H9 (cell line): ENCODE results near the gene ZNF764. TPM values are rescaled to one million over a fixed set of nuclear protein-coding genes. Genes with fewer than 3 reads are reported as not detected.

Experiments
- DNase-seq: peaks from one replicate; pipeline ENCODE4 v3.0.0-alpha.2; 2017
- H2AFZ ChIP-seq: one replicate; pipeline ENCODE4 v1.6.1; 2013; ENCODE audit warnings: mild to moderate bottlenecking, low read length, control low read depth, moderate library complexity
- H2AK5ac ChIP-seq: 2 replicates; pipeline ENCODE4 v1.6.1; 2013; ENCODE audit warnings: low read length, control low read depth, mixed read lengths; ENCODE audit not compliant: insufficient read length
- H2BK120ac ChIP-seq: one replicate; pipeline ENCODE4 v1.6.1; 2013; ENCODE audit warnings: low read depth, mild to moderate bottlenecking, low read length, control low read depth, inconsistent platforms; ENCODE audit not compliant: poor library complexity, severe bottlenecking
- H2BK12ac ChIP-seq: 2 replicates; pipeline ENCODE4 v1.6.1; 2013; ENCODE audit warnings: low read length, control low read depth, mixed read lengths, low read depth; ENCODE audit not compliant: insufficient read length
- H2BK15ac ChIP-seq: 2 replicates; pipeline ENCODE4 v1.6.1; 2013; ENCODE audit warnings: low read depth, low read length, control low read depth
- H2BK20ac ChIP-seq: one replicate; pipeline ENCODE4 v1.6.1; 2013; ENCODE audit warnings: low read depth, mild to moderate bottlenecking, low read length, control low read depth, inconsistent platforms; ENCODE audit not compliant: poor library complexity, severe bottlenecking
- H2BK5ac ChIP-seq: 2 replicates; pipeline ENCODE4 v1.6.1; 2013; ENCODE audit warnings: low read length, control low read depth, mixed read lengths; ENCODE audit not compliant: insufficient read length
- H3K14ac ChIP-seq: 2 replicates; pipeline ENCODE4 v1.6.1; 2013; ENCODE audit warnings: low read length, control low read depth; ENCODE audit not compliant: insufficient read depth
- H3K18ac ChIP-seq: 2 replicates; pipeline ENCODE4 v1.6.1; 2013; ENCODE audit warnings: low read depth, mild to moderate bottlenecking, mixed read lengths, low read length, control low read depth; ENCODE audit not compliant: insufficient read length
- H3K23ac ChIP-seq: 2 replicates; pipeline ENCODE4 v1.6.1; 2013; ENCODE audit warnings: low read length, control low read depth, mixed read lengths, low read depth; ENCODE audit not compliant: insufficient read length
- H3K23me2 ChIP-seq: 2 replicates; pipeline ENCODE4 v1.6.1; 2013; ENCODE audit warnings: low read depth, mild to moderate bottlenecking, mixed read lengths, low read length, control low read depth; ENCODE audit not compliant: insufficient read length, poor library complexity, severe bottlenecking
- H3K27ac ChIP-seq: 2 replicates; pipeline ENCODE4 v1.5.1; 2013; ENCODE audit warnings: low read length, control low read depth, mixed read lengths, low read depth; ENCODE audit not compliant: insufficient read length
- H3K27me3 ChIP-seq: 2 replicates; pipeline ENCODE4 v1.6.1; 2013; ENCODE audit warnings: low read length, control low read depth, inconsistent platforms; ENCODE audit not compliant: insufficient read depth
- H3K4ac ChIP-seq: 2 replicates; pipeline ENCODE4 v1.6.1; 2013; ENCODE audit warnings: low read depth, mild to moderate bottlenecking, control low read depth, inconsistent platforms, low read length, moderate library complexity
- H3K4me1 ChIP-seq: 2 replicates; pipeline ENCODE4 v1.6.1; 2013; ENCODE audit warnings: low read length, control low read depth, inconsistent platforms; ENCODE audit not compliant: insufficient read depth
- H3K4me2 ChIP-seq: 2 replicates; pipeline ENCODE4 v1.6.1; 2013; ENCODE audit warnings: low read length, control low read depth, mixed read lengths; ENCODE audit not compliant: insufficient read length, insufficient read depth
- H3K56ac ChIP-seq: 2 replicates; pipeline ENCODE4 v1.6.1; 2013; ENCODE audit warnings: low read depth, mild to moderate bottlenecking, mixed read lengths, low read length, control low read depth; ENCODE audit not compliant: insufficient read length
- H3K79me1 ChIP-seq: 2 replicates; pipeline ENCODE4 v1.6.1; 2013; ENCODE audit warnings: low read depth, mild to moderate bottlenecking, moderate library complexity, low read length, control low read depth, inconsistent platforms; ENCODE audit not compliant: insufficient read depth, poor library complexity, severe bottlenecking
- H3K79me2 ChIP-seq: 2 replicates; pipeline ENCODE4 v1.6.1; 2013; ENCODE audit warnings: low read length, control low read depth, inconsistent platforms; ENCODE audit not compliant: insufficient read depth
- H3K9ac ChIP-seq: 2 replicates; pipeline ENCODE4 v1.6.1; 2013; ENCODE audit warnings: low read length, control low read depth, mixed read lengths; ENCODE audit not compliant: insufficient read length; ENCODE audit errors: extremely low read depth
- H3K9me3 ChIP-seq: one replicate; pipeline ENCODE4 v1.6.1; 2013; ENCODE audit warnings: low read depth, low read length, inconsistent platforms; ENCODE audit not compliant: control insufficient read depth
- H3T11ph ChIP-seq: one replicate; pipeline ENCODE4 v1.6.1; 2013; ENCODE audit warnings: mild to moderate bottlenecking, low read length, control low read depth, inconsistent platforms
- H4K20me1 ChIP-seq: one replicate; pipeline ENCODE4 v1.6.1; 2013; ENCODE audit not compliant: control insufficient read depth, insufficient read length, insufficient read depth
- H4K5ac ChIP-seq: 2 replicates; pipeline ENCODE4 v1.6.1; 2013; ENCODE audit warnings: low read depth, mild to moderate bottlenecking, mixed read lengths, low read length, control low read depth; ENCODE audit not compliant: insufficient read length
- H4K8ac ChIP-seq: replicated peaks from 2 replicates; pipeline ENCODE4 v1.6.1; 2013; ENCODE audit warnings: low read length, control low read depth, mixed read lengths, low read depth; ENCODE audit not compliant: insufficient read length
- H4K91ac ChIP-seq: 2 replicates; pipeline ENCODE4 v1.6.1; 2013; ENCODE audit warnings: low read depth, mild to moderate bottlenecking, moderate library complexity, mixed read lengths, low read length, control low read depth; ENCODE audit not compliant: insufficient read length
- H3K27ac Mint-ChIP-seq, 3 experiments: 2 replicates in 2 of 3; 3 replicates in 1 of 3; pipeline ENCODE4 v1.8.0; 2020 to 2021; ENCODE audit warnings: mixed read lengths in 3 of 3, mild to moderate bottlenecking in 1 of 3, moderate library complexity in 1 of 3
- H3K27me3 Mint-ChIP-seq: 2 replicates; pipeline ENCODE4 v1.8.0; 2021; ENCODE audit warnings: low read depth, mild to moderate bottlenecking, moderate library complexity, mixed read lengths
- H3K36me3 Mint-ChIP-seq, 3 experiments: 2 replicates in 2 of 3; 3 replicates in 1 of 3; pipeline ENCODE4 v1.8.0; 2020 to 2021; ENCODE audit warnings: low read depth in 3 of 3, mixed read lengths in 3 of 3; ENCODE audit not compliant: insufficient read depth in 1 of 3
- H3K4me1 Mint-ChIP-seq, 2 experiments: 2 replicates each; pipeline ENCODE4 v1.8.0; 2020; ENCODE audit warnings: mixed read lengths in 2 of 2
- H3K4me3 Mint-ChIP-seq, 2 experiments: 2 replicates in 1 of 2; 3 replicates in 1 of 2; pipeline ENCODE4 v1.8.0; 2020 to 2021; ENCODE audit warnings: mild to moderate bottlenecking in 2 of 2, mixed read lengths in 2 of 2, moderate library complexity in 1 of 2
- H3K9me3 Mint-ChIP-seq, 2 experiments: 2 replicates in 1 of 2; 3 replicates in 1 of 2; pipeline ENCODE4 v1.8.0; 2020; ENCODE audit warnings: mild to moderate bottlenecking in 2 of 2, mixed read lengths in 2 of 2, moderate library complexity in 1 of 2
- CTCF ChIP-seq: fragments of 200-600 bp; sonication (generic); conservative IDR thresholded peaks from 3 replicates; pipeline ENCODE4 v1.8.0; 2021; ENCODE audit warnings: antibody characterized with exemption, mild to moderate bottlenecking
- WGBS: extraction: QIAGEN DNeasy Blood & Tissue Kit; methylation state at CpG from one replicate; pipeline ENCODE4 v1.1.7; 2013; ENCODE audit warnings: missing lambda C conversion rate, low lambda C conversion rate, mixed read lengths; ENCODE audit not compliant: insufficient read length; ENCODE audit errors: extremely low coverage; 5-methylcytosine and 5-hydroxymethylcytosine counted together
- total RNA-seq: library from RNA; stranded (reverse); gene quantifications from 2 replicates; pipeline ENCODE4 v1.2.1, GENCODE V29; 2021

ZNF764 gene
- total RNA-seq, 1 experiment from 2014 or later = 11.4 TPM

DNA sequence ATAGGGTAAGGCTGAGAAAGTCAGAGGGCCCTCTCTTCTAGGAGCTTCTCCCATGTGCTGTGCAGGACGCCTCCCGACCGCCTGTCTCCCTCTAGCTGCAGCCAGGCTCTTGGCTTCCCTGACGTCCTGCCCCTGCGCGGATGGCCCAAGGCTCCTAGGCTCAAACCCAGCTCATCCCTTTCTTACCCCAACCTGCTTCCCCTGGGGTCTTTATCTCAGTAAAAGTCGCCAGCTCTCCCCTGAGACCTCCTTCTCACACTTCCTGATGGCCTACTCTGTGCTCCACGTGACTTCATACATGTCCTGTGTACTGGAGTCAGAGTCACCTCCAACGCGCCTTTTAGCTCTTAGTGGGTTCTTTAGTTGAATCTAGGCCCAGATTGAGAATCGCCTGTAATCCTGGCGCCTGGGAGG is 22.4 kb downstream of the ZNF764 start:
- H3K27ac ChIP-seq = peak overlapping the region; percentile 83

More for the DNA sequence above, 22.4 kb downstream of the ZNF764 start:
- Histone ChIP-seq H3K14ac (peak overlapping the region; percentile 76), H3K9me3 (no peaks in the 10 kb centered on the region), H4K5ac (no peak overlapping the region), H3K23me2 (peaks cover 23% of the 10 kb centered on the region), H3K23ac (no peak overlapping the region), H3K27me3 (no peaks in the 10 kb centered on the region), H4K91ac (no peak overlapping the region), H4K8ac (peak overlapping the region; percentile 63), H2AK5ac (no peak overlapping the region), H3K18ac (peak overlapping the region; percentile 81), H2BK5ac (no peak overlapping the region), H4K20me1 (no peaks in the 10 kb centered on the region), H3K79me2 (no peaks in the 10 kb centered on the region), H3K4me1 (no peaks in the 10 kb centered on the region; the same call in 1 of the 2 replicates), H2AFZ (no peak overlapping the region), H3K9ac (peak overlapping the region; percentile 92), H2BK120ac (peak overlapping the region; percentile 42), H2BK15ac (no peak overlapping the region), H2BK12ac (peak overlapping the region; percentile 21), H3T11ph (peak overlapping the region; percentile 39), H3K4me2 (peak overlapping the region; percentile 61), H3K56ac (no peak overlapping the region), H3K4ac (no peak overlapping the region; the same call in 1 of the 2 replicates), H2BK20ac (no peak overlapping the region), H3K79me1 (no peaks in the 10 kb centered on the region)
- H3K27ac Mint-ChIP-seq = peak overlapping the region; percentile 96 to 99 (median 96)
- no peaks in the 10 kb centered on the region for H3K27me3 Mint-ChIP-seq
- no peaks in the 10 kb centered on the region; a peak in 1 of 5 replicates for H3K9me3 Mint-ChIP-seq
- TF ChIP-seq CTCF = peak; percentile 66
- peak overlapping the region; percentile 77 to 89 for H3K4me3 Mint-ChIP-seq
- WGBS = no CpG with 5 or more reads among the region's 12 CpGs
- peaks cover 23 to 27% of the 10 kb centered on the region in 2 experiments for H3K4me1 Mint-ChIP-seq
- peaks cover 15 to 24% (median 17%) of the 10 kb centered on the region in 3 experiments for H3K36me3 Mint-ChIP-seq
- peak; percentile 81 for DNase-seq
